HG03095 (cell line): ENCODE measurements around the gene NFKB2.

Source experiments
- ATAC-seq: cut with Tn5 transposase; IDR thresholded peaks from one replicate; pipeline ENCODE4 v1.9.1; 2021; ENCODE audit warnings: moderate library complexity; ENCODE audit not compliant: unreplicated experiment

NFKB2 gene

DNA sequence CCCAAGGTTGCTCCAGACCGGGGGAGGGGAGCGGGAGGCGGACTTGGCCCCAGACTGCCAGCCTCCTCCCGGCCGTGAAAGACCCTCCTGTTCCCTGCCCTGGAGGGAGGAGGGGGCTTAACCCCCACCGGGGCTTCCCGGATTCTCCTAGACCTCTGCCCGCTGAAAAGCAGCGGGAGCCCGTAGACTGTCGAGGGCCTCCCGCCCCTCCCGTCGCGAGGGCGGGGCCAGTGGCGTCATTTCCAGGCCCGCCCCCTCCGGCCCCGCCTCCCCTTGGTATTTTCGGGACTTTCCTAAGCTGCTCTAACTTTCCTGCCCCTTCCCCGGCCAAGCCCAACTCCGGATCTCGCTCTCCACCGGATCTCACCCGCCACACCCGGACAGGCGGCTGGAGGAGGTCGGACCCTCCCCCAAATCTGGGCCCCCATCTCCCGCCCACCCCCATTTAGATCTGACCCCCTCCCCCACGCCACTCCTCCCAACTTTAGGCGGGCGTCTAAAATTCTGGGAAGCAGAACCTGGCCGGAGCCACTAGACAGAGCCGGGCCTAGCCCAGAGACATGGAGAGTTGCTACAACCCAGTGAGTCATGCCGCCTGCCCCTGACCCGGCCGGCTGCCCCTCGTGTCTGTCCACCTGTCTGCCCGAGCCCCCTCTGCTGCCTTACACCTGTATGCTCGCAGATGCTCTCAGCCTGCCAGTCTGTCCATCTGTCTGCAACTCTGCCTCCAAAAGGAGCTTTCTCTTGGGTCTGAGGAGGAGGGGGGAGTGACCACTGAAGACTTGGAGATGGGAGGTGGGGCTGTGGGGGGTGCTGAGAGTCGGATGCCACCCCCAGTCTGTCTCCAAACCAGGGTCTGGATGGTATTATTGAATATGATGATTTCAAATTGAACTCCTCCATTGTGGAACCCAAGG is at the start of gene NFKB2:
TSS of gene NFKB2 (plus strand) at position 306 of the 917 bp plus-strand sequence. CDS start at position 561, 255 bp downstream.
- ATAC-seq: peak; percentile 33

GRCh38 chr10:102347236-102347828 is 48.2 kb upstream of the NFKB2 start:
- ATAC-seq: no peak

- ATAC-seq: no peak
Observed at GRCh38 chr10:102352066-102352715, 43.3 kb upstream of the NFKB2 start.

DNA sequence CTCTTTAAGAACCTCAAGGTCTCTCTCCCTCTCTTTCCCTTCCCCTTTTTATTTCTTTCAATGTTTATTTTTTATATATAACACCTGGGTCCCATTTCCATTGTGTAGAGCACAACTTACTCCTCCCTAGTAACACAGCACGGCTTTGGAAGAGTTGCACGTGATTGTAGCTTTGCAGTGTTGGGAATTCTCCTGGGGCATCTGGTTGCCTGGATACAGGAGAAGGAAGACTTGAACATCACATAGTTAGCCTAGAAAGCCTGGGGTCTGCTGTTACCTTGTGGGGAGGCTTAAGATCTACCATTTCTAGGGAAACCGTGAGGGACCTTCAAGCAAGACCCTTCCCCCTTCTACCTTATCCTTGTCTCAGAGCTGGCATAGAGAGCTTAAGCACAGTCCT is 41.1 kb upstream of the NFKB2 start:
- ATAC-seq: no peak

- ATAC-seq: no peak
Observed at GRCh38 chr10:102358712-102359382, 36.7 kb upstream of the NFKB2 start.

DNA sequence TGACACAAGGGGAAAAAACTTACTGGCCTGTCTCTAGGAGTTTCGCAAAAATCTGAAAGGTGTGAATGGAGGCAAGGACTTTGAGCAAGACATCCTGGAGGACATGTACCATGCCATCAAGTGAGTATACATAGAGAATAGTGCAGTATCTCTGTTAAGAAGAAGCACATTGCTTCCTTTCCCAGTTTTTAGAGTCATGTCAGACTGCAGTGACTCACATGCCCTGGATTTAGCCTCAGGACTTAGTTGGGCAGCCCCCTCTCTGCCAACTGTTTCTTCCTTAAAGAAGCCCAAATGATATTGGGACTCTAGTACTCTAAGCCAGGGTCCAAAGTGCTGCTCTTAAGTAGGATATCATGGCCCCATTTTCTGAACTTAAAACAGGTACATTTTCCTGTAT is 28.1 kb upstream of the NFKB2 start:
- ATAC-seq: no peak

GRCh38 chr10:102368077-102368476 is 27.4 kb upstream of the NFKB2 start:
- ATAC-seq: no peak

- ATAC-seq: no peak
Observed at GRCh38 chr10:102371295-102371694, 24.2 kb upstream of the NFKB2 start.

DNA sequence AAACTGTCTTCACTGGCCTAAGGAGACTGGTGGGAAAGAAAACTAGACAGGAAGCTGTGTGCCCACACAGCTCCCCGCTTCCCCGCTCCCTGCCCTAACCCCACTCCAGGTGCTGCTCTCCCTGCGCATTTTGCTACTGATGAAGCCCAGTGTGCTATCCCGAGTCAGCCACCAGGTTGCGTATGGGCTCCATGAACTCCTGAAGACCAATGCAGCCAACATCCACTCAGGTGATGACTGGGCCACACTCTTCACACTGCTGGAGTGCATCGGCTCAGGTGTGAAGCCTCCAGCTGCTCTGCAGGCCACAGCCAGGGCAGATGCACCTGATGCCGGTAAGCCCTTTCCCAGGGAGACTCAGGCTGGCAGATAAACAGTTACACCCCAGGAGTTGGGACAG is 20.3 kb upstream of the NFKB2 start:
- no peak for ATAC-seq

DNA sequence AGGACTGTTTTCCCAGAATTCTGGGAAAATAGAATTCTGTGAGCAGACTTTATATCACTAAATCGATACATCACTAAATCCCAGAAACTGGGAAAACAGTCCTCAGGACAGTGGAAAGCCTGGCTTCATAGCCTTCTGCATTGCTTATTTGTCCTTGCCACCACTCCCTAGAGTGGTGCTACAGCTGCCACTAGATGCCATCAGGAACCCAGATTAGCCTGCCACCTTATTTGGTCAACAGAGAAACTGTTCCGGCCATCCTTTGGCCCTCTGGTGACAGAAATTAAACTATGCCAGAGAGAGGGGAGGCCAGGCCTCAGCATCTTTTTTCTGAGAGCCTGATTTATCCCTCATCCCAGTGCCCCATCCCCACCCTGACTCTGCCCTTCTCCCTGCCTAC is 19.6 kb upstream of the NFKB2 start:
- ATAC-seq: no peak

GRCh38 chr10:102376901-102377300 is 18.6 kb upstream of the NFKB2 start:
- no peak for ATAC-seq

DNA sequence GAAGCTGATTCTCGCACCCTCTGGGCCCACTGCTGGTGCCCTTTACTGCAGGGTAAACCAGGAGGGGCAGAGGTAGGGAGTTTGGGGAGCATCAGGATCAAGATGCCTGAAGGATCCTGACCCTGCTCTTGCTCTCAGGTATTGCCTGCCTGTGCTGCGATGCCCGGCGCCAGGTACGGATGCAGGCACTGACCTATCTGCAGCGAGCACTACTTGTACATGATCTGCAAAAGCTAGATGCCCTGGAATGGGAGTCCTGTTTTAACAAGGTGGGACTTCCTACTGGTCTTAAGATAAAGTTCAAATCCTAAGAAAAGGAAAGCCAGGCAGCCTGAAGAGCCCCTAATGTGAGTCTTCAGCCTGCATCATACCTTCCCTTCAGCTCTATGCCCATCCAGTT is 16.1 kb upstream of the NFKB2 start:
- no peak for ATAC-seq

DNA sequence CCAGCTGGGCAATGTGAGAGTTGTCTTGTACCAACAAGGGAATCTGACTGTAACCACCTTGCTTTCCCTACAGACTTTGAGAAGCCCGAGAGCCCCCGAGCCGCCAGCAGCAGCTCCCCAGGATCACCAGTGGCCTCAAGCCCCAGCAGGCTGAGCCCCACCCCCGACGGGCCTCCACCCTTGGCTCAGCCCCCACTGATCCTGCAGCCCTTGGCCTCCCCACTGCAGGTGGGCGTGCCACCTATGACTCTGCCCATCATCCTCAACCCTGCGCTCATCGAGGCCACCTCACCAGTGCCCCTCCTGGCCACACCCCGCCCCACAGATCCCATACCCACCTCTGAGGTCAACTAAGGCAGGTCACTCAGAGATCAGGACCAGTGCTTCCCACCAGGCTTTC is 13.5 kb upstream of the NFKB2 start:
- ATAC-seq: no peak

GRCh38 chr10:102382871-102383270 is 12.6 kb upstream of the NFKB2 start:
- ATAC-seq: no peak

- no peak for ATAC-seq
Observed at GRCh38 chr10:102384053-102384452, 11.5 kb upstream of the NFKB2 start.

DNA sequence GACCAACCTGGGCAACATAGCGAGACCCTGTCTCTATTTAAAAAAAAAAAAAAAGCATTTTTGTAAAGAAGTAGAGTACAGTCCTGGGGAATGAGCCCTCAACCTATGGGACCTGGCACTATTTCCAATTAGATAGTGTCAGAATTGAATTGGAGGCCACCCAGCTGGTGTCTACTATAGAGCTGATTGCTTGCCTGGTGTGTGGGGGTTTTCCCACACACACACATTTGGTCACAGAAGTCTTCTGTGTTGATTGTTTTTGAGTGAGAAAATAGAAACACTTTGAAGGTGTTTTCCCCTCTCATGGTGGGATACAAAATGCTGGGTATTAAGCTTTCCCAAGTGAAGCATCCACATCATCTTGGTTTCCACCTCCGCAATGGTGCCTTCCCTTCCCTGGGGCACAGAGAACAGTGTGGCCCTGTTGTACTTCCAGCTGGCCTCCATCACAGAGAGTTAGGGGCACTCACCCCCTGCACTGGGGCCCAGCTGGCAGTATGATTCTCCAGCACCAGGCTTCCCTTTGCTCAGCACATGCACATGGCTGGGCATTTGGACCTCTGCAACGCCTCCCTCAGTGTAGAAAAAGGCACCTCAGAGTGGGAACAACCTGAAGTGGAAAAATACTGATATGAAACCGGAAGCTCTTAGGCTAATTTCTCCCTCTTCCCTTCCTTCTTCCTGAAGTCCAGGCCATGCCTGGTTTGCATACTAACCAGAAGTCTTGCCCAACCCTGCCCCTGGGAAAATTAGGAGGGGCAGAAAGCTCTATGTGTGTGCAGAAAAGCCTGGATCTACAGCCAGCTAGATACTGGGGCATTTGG is 10.7 kb upstream of the NFKB2 start:
- no peak for ATAC-seq

DNA sequence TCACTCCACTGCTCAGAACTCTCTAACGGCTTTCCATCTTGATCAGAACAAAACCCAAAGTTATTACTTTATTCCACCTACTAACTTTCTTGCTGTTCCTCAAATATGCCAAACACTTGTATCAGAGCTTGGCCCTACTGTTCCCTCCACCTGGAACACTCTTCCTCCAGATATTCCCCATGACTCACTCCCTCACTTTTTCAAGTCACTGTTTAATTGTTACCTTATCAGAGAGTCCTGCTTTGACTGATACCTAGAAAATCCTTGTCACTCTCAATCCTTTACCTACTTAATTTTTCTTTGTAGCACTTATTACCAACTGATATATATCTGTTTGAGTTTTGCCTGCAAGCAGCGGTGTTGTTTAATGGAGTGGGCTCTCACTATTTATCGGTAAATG is 5.6 kb upstream of the NFKB2 start:
- no peak for ATAC-seq

DNA sequence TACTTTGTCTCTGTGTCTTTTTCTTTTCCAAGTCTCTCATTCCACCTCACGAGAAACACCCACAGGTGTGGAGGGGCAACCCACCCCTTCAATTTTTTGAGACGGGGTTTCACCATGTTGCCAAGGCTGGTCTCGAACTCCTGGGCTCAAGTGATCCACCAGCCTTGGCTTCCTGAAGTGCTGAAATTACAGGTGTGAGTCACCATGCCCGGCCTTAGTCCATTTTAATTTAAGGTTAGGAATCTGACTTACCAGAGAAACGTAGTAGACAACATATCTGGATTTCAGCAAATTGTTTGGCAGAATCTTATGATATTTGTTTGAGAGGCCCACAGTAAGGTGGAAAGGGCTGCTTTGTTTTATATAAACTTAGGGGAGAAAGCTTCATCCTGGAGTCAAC is 3.2 kb upstream of the NFKB2 start:
- ATAC-seq: no peak

DNA sequence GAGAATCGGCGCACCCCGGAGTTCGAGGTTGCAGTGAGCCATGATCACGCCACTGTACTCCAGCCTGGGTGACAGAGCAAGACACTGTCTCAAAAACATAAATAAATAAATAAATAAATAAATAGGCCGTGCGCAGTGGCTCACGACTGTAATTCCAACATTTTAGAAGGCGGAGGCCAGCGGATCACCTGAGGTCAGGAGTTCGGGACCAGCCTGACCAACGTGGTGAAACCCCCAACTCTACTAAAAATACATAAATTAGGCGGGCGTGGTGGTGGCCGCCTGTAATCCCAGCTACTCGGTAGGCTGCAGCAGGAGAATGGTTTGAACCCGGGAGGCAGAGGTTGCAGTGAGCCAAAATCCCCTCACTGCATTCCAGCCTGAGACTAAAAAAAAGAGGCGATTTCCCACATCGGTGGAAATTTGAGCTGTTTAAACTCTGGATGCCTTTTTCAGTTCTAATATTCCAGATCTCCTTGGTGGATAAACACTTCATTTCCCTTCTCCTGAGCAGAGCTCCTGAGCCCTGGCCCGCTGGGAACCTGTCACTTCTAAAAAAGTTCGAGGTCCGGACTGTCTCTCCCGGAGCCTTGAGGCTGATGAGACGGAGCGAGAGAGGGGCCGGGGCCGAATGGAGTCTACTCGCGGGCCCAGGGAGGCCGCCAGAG is 2.0 kb upstream of the NFKB2 start:
- no peak for ATAC-seq
